Cardiac fibroblast (primary cell): Measurements from ENCODE around the gene IL16.

Experiments used
- DNase-seq, 2 donors: peaks; one replicate each; pipeline versions ENCODE4 v3.0.0 to v3.0.0-alpha.2; 2010; ENCODE audit warnings: low read depth in 2 of 2
- H3K4me3 ChIP-seq, 2 donors: replicated peaks in 1 of 2; 1 replicate in 1 of 2; 2 replicates in 1 of 2; pipeline ENCODE4 v1.5.1; 2011; ENCODE audit warnings: low read depth in 2 of 2, low read length in 2 of 2, mild to moderate bottlenecking in 2 of 2, moderate library complexity in 1 of 2
- TF ChIP-seq, protein P1 (sequence below): IDR thresholded peaks from one replicate; pipeline ENCODE4 v1.5.1; 2011; ENCODE audit warnings: low read depth, mild to moderate bottlenecking, low read length, inconsistent platforms

Gene IL16

DNA sequence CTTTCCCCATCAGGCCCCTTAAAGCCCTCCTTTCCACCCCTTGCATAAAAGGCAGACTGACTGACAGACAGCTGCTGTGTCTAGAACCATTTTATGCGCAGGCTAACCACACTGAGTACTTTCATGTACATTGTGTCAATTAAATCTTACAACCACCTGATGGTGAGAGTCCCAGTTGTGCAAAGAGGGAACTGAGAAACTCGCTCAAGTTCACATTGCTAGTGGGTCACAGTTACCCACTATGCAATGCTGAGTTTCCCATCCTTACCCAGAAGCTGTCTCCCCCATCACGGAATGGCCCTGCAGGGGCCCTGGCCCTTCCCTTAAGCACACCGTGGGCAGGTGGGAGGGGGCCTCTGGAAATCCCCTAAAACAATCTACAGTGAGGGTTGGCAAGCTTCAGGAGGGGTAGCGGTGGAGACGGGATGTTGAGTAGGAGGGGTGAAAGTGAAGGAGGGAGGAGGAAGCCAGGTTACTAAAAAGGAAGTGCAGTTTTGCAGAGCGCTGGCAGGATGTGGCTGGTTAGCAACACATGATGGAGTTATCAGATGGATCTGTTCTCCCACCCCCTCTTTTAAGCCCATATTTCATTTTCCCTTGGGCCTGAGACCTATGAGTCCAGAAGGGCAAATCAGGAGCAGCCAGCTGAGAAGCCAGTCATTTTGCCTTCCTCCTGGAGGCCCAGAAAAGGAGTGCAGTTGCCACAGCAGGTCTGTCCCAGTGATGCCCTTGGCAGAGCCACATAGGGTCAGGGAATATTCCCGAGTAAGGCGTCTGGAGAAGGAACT lies 97.2 kb downstream of the IL16 start:
- no peak for DNase-seq
- TF ChIP-seq, protein P1, sequence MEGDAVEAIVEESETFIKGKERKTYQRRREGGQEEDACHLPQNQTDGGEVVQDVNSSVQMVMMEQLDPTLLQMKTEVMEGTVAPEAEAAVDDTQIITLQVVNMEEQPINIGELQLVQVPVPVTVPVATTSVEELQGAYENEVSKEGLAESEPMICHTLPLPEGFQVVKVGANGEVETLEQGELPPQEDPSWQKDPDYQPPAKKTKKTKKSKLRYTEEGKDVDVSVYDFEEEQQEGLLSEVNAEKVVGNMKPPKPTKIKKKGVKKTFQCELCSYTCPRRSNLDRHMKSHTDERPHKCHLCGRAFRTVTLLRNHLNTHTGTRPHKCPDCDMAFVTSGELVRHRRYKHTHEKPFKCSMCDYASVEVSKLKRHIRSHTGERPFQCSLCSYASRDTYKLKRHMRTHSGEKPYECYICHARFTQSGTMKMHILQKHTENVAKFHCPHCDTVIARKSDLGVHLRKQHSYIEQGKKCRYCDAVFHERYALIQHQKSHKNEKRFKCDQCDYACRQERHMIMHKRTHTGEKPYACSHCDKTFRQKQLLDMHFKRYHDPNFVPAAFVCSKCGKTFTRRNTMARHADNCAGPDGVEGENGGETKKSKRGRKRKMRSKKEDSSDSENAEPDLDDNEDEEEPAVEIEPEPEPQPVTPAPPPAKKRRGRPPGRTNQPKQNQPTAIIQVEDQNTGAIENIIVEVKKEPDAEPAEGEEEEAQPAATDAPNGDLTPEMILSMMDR: no peak
- no peak overlapping the region for H3K4me3 ChIP-seq

DNA sequence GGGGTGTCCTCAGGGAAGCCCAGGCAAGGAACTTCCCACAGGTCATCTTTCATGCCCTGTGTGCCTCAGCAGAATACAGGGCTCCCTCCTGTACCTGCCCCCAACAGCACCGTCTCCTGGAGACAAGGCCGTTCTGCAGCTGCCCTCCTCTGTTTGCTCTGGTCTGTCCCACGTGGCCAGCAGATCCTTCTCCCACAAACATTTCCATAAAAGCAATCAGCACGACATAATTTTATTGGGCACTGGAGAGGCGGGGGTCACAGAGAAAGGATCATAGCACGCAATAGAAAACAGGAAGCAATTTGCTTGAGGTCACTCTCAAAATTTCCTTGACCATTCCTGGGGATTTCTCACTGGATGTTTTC lies 97.8 kb downstream of the IL16 start:
- TF ChIP-seq, protein P1: no peak
- H3K4me3 ChIP-seq: no peak overlapping the region
- no peak for DNase-seq

DNA sequence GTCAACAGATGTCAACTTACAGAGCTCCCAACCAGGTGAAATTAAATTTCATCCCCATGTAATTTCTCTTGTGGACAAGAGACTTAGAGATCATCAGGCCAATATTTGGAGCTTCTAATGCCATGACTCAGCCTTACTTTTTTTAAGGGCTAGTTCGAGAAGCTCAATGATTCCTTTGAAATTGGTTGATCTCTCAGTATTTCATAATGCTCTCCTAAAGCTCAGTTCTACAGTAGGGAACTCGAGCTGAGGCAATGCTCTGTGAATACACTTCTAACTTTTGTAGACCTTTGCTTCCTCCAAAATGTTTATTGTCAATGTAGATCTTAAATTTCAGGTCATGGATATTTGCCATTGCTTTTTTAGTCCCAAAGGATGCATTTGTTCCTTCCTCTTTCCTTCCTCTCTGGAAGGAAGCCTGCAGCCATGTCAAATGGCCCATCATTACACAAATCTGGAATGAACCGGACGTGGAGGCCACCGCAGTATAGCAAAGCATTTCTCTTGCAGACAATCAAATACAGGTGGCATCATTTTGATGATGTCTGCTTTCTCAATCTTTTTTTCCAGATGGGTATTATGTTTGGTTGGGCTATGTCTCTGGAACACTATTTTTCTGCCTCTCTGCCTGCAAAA lies 98.9 kb downstream of the IL16 start:
- TF ChIP-seq, protein P1: no peak
- peak in 1 of 2 donors; percentile 1 for DNase-seq
- H3K4me3 ChIP-seq: no peak overlapping the region

DNA sequence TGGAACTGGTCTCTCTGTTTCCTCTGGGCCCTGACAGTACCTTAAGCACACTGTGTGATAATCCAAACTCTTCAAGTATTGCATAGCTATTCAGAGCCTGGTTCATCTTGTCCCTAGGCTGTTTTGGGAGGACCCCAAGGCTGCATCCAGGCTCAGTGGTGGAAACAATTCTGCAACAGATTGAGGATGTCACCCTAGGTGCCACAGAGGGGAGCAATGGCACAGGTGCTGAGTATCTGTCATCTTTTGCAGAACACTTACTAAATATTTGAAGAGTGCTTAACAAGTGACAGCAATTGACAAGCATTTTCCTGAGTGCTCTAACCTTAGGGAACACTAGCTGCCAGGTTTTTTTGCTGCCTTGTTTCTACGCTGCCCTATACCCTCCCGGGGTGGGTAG lies 99.5 kb downstream of the IL16 start:
- no peak overlapping the region for H3K4me3 ChIP-seq
- no peak for DNase-seq
- TF ChIP-seq, protein P1: no peak

DNA sequence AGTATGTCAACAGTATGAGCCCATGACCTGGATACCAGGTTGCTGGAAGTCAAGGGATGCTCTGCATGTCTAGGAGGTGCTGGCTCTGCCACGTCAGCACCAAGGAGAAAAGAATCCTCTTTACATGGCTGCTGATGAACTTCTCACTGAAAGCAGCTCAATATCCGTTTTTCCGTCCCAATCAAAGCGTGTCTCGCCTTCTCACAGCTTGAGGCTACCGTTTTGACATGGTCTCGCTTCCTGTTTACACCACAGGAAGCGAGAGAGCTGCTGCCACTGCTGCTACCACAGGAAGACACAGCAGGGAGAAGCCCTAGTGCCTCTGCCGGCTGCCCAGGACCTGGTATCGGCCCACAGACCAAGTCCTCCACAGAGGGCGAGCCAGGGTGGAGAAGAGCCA lies 100.0 kb downstream of the IL16 start:
- no peak overlapping the region for H3K4me3 ChIP-seq
- no peak for DNase-seq
- TF ChIP-seq, protein P1: no peak

DNA sequence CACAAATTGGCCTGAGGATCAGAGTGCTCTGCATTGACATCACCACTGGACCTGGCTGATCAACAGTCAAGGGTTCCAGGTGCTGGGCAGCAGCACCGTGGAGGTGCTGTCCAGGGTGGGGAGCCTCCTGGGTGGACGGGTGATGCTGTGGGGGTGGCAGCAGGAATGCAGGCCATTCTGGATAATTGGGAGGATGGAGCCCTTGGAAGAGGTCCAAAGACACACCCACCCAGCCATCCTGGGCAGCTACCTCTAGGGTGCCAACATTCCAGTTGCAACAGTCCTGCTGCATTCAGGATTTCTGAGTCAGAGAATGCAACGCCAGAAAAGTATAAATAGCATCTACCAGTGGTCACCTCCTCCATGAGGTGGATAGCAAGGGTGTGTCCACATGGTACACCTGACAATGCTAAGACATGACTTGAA lies 100.5 kb downstream of the IL16 start:
- TF ChIP-seq, protein P1: no peak
- peak; percentile 55 to 63 for DNase-seq
- H3K4me3 ChIP-seq: no peak overlapping the region
